ENCODE measurements around the gene ALKBH8.
"Not testable (repeated sequence)": the region's sequence is repeated elsewhere in the genome, so short reads cannot be mapped to it uniquely, and the experiment has no call there.

The ALKBH8 gene

GRCh38 chr11:107501713-107502112 is 63.8 kb downstream of the ALKBH8 start:
- DNase-seq, result no peak

DNA sequence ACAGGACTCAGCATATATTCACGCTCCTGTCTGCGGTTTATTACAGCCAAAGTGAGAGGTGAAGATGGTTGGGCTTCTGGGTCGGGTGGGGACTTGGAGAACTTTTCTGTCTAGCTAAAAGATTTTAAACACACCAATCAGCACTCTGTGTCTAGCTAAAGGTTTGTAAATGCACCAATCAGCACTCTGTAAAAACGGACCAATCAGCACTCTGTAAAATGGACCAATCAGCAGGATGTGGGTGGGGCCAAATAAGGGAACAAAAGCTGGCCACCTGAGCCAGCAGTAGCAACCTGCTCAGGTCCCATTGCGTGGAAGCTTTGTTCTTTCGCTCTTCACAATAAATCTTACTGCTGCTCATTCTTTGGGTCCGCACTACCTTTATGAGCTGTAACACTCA is 68.2 kb downstream of the ALKBH8 start:
- DNase-seq, result not testable (repeated sequence)

- DNase-seq, result no peak
Measured at GRCh38 chr11:107496011-107496410, 69.5 kb downstream of the ALKBH8 start.

DNA sequence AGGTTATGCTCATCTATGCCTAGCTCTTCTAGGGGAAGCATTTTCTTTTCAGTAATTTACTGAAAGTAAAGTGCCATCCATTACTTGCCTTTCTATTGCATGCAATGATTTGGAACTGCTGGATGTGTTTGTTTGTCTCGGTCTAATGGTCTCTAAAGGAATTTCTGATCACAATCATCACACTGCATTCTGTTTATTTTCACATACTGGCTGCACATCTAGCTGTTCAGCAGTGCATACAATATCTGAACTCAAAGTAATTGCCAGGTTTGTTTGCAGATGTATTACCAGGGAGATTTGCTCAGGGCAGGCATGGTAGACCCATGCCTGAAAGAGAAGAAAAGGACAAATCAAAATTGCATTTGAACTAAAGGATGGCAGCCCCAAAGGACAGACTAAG is 71.5 kb downstream of the ALKBH8 start:
- DNase-seq, result no peak

DNA sequence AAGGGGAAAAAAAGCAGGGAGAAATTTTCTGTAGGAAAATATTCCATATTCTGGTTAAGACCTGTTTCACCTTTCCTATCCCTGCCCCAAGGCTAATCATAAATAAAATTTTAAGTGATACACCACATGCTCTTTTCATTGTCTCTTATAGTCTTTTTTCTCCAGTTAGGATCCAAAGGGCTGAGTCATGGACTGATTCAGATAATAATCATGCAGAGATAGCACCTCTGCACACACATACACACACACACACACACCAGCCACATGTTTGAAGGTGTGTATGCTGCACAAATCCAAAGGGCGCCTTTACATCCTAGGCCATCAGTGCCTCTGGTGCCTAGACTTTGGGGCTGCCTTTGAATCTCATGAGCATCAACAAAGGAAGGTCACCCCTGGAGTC is 72.4 kb downstream of the ALKBH8 start:
- DNase-seq, result no peak

GRCh38 chr11:107490836-107491235 is 74.7 kb downstream of the ALKBH8 start:
- DNase-seq, result no peak

DNA sequence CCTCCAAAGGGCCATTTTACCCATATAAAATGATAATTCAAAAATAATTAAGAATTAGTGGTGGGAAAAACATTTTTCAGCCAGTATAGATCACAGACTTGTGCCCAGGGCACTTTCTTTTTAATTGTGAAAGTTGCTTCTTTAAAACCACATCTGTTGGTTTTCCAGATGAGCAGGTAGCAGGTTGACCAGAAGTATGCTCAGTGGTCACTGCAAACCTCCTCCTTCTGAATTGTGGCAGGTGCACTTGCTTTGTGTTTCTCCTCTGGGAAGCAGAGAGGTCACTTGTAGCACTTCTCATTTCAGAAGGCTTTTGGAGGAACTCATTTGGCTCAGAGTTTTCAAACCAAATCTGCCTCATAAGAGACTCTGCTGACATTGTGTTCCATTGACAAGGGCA is 83.3 kb downstream of the ALKBH8 start:
- DNase-seq, result no peak

DNA sequence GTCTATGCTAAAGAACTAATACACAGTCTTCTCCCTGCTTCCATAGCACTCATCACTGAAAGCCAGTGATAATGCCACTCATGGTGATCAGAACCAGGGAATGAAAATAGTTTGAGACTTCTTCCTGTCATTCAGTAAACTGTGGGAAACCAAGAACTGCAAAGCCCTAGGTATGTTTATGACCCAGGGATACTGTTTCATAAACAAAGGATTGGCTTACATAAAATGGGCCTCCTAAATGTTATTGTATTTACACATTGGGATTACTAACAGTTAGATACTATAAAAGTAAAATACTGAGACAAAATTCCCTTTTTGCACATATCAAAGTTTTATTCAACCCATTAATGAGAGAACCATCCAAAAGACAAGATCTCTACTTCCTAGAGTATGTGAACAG is 86.6 kb downstream of the ALKBH8 start:
- DNase-seq, result no peak

GRCh38 chr11:107477820-107478219 is 87.7 kb downstream of the ALKBH8 start:
- DNase-seq, result no peak

- no peak for DNase-seq
Measured at GRCh38 chr11:107473792-107474191, 91.7 kb downstream of the ALKBH8 start.

- DNase-seq, result no peak
Measured at GRCh38 chr11:107472966-107473365, 92.6 kb downstream of the ALKBH8 start.

- no peak for DNase-seq
Measured at GRCh38 chr11:107468596-107468995, 96.9 kb downstream of the ALKBH8 start.

GRCh38 chr11:107467696-107468095 is 97.8 kb downstream of the ALKBH8 start:
- DNase-seq, result no peak

DNA sequence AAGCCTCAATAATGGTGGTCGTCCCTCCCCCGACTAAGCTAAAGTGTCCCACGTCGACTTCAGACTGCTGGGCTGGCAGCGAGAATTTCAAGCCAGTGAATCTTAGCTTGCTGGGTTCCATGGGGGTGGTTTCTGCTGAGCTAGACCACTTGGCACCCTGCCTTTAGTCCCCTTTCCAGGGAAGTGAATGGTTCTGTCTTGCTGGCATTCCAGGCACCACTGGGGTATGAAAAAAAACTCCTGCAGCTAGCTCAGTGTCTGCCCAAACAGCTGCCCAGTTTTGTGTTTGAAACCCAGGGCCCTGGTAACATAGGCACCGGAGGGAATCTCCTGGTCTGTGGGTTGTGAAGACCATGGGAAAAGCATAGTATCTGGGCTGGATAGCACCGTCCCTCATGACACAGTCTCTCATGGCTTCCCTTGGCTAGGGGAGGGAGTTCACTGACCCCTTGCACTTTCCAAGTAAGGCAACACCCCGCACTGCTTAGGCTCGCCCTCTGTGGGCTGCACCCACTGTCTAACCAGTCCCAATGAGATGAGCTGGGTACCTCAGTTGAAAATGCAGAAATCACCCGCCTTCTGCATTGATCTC is 99.2 kb downstream of the ALKBH8 start:
- DNase-seq, result not testable (repeated sequence)

- DNase-seq, result peak; percentile 94 to 95
Measured at GRCh38 chr11:107457558-107458271, 107.8 kb downstream of the ALKBH8 start, which contains the start of gene CWF19L2. Gene CWF19L2, minus strand, starts transcription at chr11:107457825. Its CDS starts 9 bp downstream, at chr11:107457816.

DNA sequence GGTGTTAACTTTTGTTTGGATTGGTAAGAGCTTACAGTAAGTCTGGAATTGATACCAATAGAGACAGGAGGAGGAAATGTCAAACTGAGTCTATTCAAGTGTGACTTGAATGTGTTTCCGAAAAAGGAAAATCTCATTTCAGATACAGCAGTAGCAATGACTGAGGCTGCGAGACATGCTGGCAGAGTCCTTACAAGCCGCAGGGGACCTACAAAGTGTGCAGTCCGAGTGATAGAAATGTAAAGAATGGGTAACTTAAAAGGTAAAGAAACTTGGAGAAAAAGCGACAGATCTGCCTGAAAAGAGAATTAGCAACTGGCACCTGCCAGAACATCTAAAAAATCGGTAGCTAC is 108.4 kb downstream of the ALKBH8 start:
- DNase-seq, result no peak

- no peak for DNase-seq
Measured at GRCh38 chr11:107453594-107454286, 111.8 kb downstream of the ALKBH8 start.
